A673 (cell line): ENCODE measurements around the gene LEP.

Source experiments
- EZH2 ChIP-seq: fragments of 200-600 bp; sonication (generic); IDR thresholded peaks from 2 replicates; pipeline ENCODE4 v1.6.1; 2017; ENCODE audit warnings: borderline replicate concordance, low read depth, mild to moderate bottlenecking, mixed read lengths, antibody characterized with exemption, low read length; ENCODE audit not compliant: poor library complexity, severe bottlenecking
- TF ChIP-seq, protein P1 (sequence below): fragments of 300-800, 200-600 bp; sonication (generic); conservative IDR thresholded peaks from 2 replicates; pipeline ENCODE4 v1.5.1; 2017; ENCODE audit warnings: low read depth, mild to moderate bottlenecking, antibody characterized with exemption, low read length, moderate library complexity, mixed read lengths

- TF ChIP-seq, protein P1, sequence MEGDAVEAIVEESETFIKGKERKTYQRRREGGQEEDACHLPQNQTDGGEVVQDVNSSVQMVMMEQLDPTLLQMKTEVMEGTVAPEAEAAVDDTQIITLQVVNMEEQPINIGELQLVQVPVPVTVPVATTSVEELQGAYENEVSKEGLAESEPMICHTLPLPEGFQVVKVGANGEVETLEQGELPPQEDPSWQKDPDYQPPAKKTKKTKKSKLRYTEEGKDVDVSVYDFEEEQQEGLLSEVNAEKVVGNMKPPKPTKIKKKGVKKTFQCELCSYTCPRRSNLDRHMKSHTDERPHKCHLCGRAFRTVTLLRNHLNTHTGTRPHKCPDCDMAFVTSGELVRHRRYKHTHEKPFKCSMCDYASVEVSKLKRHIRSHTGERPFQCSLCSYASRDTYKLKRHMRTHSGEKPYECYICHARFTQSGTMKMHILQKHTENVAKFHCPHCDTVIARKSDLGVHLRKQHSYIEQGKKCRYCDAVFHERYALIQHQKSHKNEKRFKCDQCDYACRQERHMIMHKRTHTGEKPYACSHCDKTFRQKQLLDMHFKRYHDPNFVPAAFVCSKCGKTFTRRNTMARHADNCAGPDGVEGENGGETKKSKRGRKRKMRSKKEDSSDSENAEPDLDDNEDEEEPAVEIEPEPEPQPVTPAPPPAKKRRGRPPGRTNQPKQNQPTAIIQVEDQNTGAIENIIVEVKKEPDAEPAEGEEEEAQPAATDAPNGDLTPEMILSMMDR: no peak
- no peak for TF ChIP-seq EZH2
These were observed 66.0 kb downstream of the LEP start for GRCh38 chr7:128307061-128307460.
